Kidney epithelial cell (primary cell): ENCODE data around the gene KCNAB1. TPM values are rescaled to one million over a fixed set of nuclear protein-coding genes. Genes with fewer than 3 reads are reported as not detected.

ENCODE experiments used
- DNase-seq: peaks from one replicate; pipeline ENCODE4 v3.0.0-alpha.2; 2010; ENCODE audit warnings: low read depth
- H3K27me3 ChIP-seq: 2 replicates; pipeline ENCODE4 v1.6.0; 2011; ENCODE audit warnings: low read length; ENCODE audit not compliant: control insufficient read depth, insufficient read depth
- H3K36me3 ChIP-seq: 2 replicates; pipeline ENCODE4 v1.5.1; 2011; ENCODE audit warnings: low read length; ENCODE audit not compliant: control insufficient read depth, insufficient read depth
- H3K4me3 ChIP-seq: 2 replicates; pipeline ENCODE4 v1.5.1; 2011; ENCODE audit warnings: low read depth, mild to moderate bottlenecking, control low read depth, low read length
- total RNA-seq: library from RNA; depleted of rRNA; stranded (reverse); fragments of >200 nt; gene quantifications from 2 replicates; pipeline ENCODE4 v1.2.3, GENCODE V29; 2015
- TF ChIP-seq, protein P1 (sequence below): IDR thresholded peaks from 2 replicates; pipeline ENCODE4 v1.5.1; 2011; ENCODE audit warnings: mild to moderate bottlenecking, moderate library complexity, low read length, control low read depth, inconsistent platforms; ENCODE audit not compliant: insufficient read depth, poor library complexity, severe bottlenecking

The KCNAB1 gene
- total RNA-seq, 1 donor from 2014 or later, result not detected

DNA sequence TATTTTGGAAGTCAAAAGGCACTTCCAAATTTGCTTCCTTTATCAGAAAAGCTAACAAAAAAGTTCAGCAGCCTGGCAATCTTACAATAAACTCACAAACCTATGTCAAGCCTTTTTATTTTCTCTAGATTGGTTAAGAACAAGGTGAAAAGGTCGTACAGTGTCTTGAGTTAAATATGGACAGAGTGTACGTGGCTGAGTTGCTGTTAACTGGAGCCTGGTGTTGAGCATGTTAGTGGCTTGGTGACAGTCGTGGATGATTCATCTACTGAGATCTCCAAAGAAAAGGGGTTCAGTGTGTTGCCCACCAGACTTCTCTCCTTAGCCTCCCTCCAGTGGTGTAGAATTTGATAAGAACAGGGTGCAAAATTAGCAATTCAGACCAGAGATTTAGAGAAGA, 344.8 kb downstream of the KCNAB1 start:
- no peaks in the 10 kb centered on the region for H3K27me3 ChIP-seq
- no peak overlapping the region for H3K4me3 ChIP-seq
- no peaks in the 10 kb centered on the region for H3K36me3 ChIP-seq
- no peak for DNase-seq
- TF ChIP-seq, protein P1, sequence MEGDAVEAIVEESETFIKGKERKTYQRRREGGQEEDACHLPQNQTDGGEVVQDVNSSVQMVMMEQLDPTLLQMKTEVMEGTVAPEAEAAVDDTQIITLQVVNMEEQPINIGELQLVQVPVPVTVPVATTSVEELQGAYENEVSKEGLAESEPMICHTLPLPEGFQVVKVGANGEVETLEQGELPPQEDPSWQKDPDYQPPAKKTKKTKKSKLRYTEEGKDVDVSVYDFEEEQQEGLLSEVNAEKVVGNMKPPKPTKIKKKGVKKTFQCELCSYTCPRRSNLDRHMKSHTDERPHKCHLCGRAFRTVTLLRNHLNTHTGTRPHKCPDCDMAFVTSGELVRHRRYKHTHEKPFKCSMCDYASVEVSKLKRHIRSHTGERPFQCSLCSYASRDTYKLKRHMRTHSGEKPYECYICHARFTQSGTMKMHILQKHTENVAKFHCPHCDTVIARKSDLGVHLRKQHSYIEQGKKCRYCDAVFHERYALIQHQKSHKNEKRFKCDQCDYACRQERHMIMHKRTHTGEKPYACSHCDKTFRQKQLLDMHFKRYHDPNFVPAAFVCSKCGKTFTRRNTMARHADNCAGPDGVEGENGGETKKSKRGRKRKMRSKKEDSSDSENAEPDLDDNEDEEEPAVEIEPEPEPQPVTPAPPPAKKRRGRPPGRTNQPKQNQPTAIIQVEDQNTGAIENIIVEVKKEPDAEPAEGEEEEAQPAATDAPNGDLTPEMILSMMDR, result no peak

DNA sequence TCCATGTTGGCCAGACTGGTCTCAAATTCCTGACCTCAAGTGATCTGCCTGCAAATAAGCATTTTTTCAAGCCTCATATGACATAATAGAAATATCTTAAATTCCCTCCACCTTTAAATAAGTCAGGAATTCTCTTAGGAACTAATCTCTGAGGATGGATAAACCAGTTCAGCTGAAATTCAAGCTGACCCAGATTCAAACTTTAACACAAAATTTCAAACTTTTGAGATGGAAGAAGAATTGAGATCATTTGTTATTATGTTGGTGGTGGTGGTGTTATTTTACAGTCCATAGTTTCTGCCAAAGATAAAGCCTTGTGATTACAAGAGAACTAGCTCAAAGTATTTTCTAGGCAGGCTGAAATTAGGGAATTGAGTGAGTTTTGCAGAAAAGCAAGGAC, 349.1 kb downstream of the KCNAB1 start:
- H3K4me3 ChIP-seq, result no peak overlapping the region
- H3K27me3 ChIP-seq, result no peaks in the 10 kb centered on the region
- no peak for DNase-seq
- H3K36me3 ChIP-seq, result no peaks in the 10 kb centered on the region
- TF ChIP-seq, protein P1, result no peak

DNA sequence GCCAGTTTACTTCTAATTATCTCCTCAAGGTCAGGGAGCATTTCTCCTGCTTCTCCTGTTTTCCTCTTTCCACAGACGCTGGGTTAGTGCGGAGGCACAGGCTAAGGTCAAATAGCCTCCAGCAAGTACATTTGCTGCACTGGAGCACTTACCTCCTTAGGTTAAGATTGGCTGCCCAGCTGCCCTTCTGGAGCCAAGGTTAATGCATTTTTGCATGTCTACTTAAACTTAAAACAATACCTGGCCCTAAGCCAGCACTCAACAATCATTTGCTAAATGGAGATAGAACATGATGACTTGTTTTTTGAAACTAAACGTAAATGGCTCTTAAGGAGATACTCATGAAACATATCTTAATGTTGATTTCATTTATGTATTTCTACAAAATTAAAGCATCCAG, 351.1 kb downstream of the KCNAB1 start:
- no peak for DNase-seq
- TF ChIP-seq, protein P1, result no peak
- Histone ChIP-seq H3K27me3 (no peaks in the 10 kb centered on the region), H3K4me3 (no peak overlapping the region), H3K36me3 (no peaks in the 10 kb centered on the region)

DNA sequence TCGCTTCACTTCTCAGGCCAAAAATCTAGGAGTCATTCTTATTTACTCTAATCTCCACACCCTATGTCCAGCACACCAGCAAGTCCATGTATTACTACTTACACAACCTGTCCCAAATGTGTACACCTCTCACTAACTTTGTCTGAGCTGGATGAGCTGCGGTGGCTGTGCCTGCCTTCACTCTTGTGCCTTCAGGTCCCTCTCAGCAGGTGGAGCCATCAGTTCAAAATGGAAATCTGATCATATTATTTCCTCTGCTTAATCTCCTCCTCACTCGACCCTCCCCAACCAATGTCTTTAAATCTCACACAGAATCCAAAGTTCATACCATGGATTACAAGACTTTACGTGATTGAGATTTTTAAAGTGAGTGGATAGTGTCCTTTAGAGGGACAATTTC, 351.8 kb downstream of the KCNAB1 start:
- TF ChIP-seq, protein P1, result no peak
- H3K36me3 ChIP-seq, result no peaks in the 10 kb centered on the region
- DNase-seq, result no peak
- H3K27me3 ChIP-seq, result no peaks in the 10 kb centered on the region
- no peak overlapping the region for H3K4me3 ChIP-seq

DNA sequence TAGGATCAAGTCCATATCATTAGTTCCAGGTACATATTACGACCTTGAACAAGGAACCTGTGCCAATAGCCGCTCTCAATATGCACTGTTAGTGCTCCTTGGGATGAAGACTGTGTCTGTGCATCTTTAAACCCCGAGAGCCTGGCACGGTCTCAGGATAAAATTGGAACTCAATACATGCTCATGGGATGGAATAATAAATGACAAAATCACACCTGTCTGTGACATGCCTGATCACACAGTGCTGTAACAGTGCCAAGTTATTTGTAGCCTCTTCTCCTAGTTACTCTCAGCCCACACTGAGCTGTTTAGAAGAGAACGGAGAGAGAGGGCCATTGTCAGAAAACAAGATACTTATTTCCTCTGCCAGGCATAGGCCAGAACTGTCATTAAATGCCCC, 352.3 kb downstream of the KCNAB1 start:
- H3K27me3 ChIP-seq, result no peaks in the 10 kb centered on the region
- TF ChIP-seq, protein P1, result no peak
- H3K4me3 ChIP-seq, result no peak overlapping the region
- no peaks in the 10 kb centered on the region for H3K36me3 ChIP-seq
- no peak for DNase-seq

DNA sequence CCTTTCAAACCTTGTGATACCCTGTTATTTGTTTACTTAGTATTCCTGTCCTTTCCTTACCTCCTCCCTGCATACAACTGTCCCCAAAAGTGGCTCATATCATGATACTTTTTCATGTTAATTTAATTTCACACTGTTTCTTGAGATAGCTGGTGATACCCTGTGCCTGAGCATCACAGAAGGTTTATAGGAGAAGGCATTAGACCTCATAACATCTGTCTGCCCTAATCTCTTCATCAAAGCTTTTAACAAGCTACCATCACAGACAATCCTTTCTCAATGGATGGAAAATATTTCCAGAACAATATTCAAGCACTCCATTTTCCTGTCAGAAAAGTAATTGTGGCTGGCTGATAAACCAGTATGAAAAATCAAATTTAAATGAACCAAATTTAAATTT, 353.0 kb downstream of the KCNAB1 start:
- H3K36me3 ChIP-seq, result no peaks in the 10 kb centered on the region
- H3K27me3 ChIP-seq, result no peaks in the 10 kb centered on the region
- DNase-seq, result no peak
- no peak overlapping the region for H3K4me3 ChIP-seq
- TF ChIP-seq, protein P1, result no peak
